ENCODE data around the gene POC5. TPM values are rescaled to one million over a fixed set of nuclear protein-coding genes. Genes with fewer than 3 reads are reported as not detected.
A peak's percentile ranks its signal among the peaks of the same experiment; 100 is the strongest.

Gene POC5
- total and polyA plus RNA-seq, 2 of the 13 experiments (the other 11 are each of a cell fraction or from before 2014, with no cell fraction given), result 6.9 to 9.3 TPM

DNA sequence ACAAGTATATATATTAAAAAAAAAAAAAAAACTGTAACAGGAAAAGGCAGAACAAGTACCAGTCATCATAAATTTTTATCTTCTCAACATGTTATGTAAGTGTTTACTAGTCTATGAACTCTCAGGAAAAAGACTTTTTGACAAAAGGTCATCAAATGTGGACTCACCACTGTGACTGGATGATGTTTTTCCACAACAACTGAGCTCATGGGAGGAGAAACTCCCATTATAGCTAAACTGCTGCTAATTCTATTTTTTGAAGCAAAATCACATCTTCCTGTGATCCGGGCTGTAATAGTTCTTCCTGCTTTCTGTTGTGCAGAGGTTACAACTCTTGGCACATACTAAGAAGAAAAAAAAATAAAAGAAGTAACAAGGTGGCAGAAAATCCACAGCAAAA lies 39.6 kb downstream of the POC5 start:
- Histone ChIP-seq H3K9me3 (ENCODE audit: low read length) (no peaks in the 10 kb centered on the region), H2AFZ (ENCODE audit: low read length) (no peak overlapping the region), H3K79me2 (ENCODE audit: insufficient read depth, low read length) (no peaks in the 10 kb centered on the region), H4K20me1 (ENCODE audit: insufficient read depth, low read length) (no peaks in the 10 kb centered on the region), H3K9ac (ENCODE audit: insufficient read depth, low read depth, low read length) (no peak overlapping the region), H3K36me3 (replicated peaks in 1 of 2; ENCODE audit: control insufficient read depth in 1 of 2, insufficient read depth in 2 of 2, low read length in 2 of 2) (0 out of 5 replicates have a peak, but pooled peaks cover 0 to 6% of the 10 kb centered on the region in 2 experiments), H3K4me1 (ENCODE audit: insufficient read depth, low read length) (peaks cover 11% of the 10 kb centered on the region), H3K27ac (ENCODE audit: extremely low read length, insufficient read depth, low read length) (no peak overlapping the region), H3K4me3 (replicated peaks in 1 of 3; ENCODE audit: insufficient read depth in 1 of 3, low read depth in 2 of 3, low read length in 3 of 3) (no peak overlapping the region), H3K4me2 (ENCODE audit: low read depth, low read length) (no peak overlapping the region), H3K27me3 (ENCODE audit: control insufficient read depth in 1 of 2, insufficient read depth in 2 of 2, low read length in 2 of 2) (no peaks in the 10 kb centered on the region)
- BruUV-seq (replicated peaks), result no TSS peak
- 93% methylated on average over 1 of the region's 1 CpG for WGBS (ENCODE audit: low lambda C conversion rate)
- ATAC-seq (no peak), DNase-seq (ENCODE audit: low spot score) (no peak), FAIRE-seq (no peak)
- CTCF ChIA-PET (ENCODE audit: low intra/inter-chr PET ratio, low total read pairs), result no interaction called here
- POLR2A ChIA-PET, result no interaction called here
- intact Hi-C loops (cut with micrococcal nuclease; ENCODE audit: unreplicated experiment), result no loop called here
- in situ Hi-C loops (cut with HindIII; ENCODE audit: extremely low pct_ligation_motif_present, low pct_unique_long_range_greater_than_20kb), result no loop called here
- TF ChIP-seq SIN3A (IDR thresholded peaks at IDR 0.05; ENCODE audit: borderline replicate concordance, low read depth, low read length), result no peak
- TF ChIP-seq SNAPC2 (CRISPR knock-in tag; IDR thresholded peaks at IDR 0.05), result no peak
- no peak for TF ChIP-seq ZNF234 (CRISPR knock-in tag; conservative IDR thresholded peaks at IDR 0.05)
- TF ChIP-seq ZNF784 (CRISPR knock-in tag; IDR thresholded peaks at IDR 0.05; ENCODE audit: borderline replicate concordance), result no peak
- no peak for TF ChIP-seq REXO4 (CRISPR knock-in tag; IDR thresholded peaks at IDR 0.05; ENCODE audit: borderline replicate concordance)
- TF ChIP-seq RARA (CRISPR knock-in tag; IDR thresholded peaks at IDR 0.05), result peak; percentile 31; the same call in 1 of the 2 replicates
- no peak for TF ChIP-seq ATF7-NPFF (CRISPR knock-in tag; IDR thresholded peaks at IDR 0.05; ENCODE audit: low read depth)
- no peak for TF ChIP-seq NCOR1 (IDR thresholded peaks at IDR 0.05; ENCODE audit: borderline replicate concordance, low read length)
- TF ChIP-seq CC2D1A (CRISPR knock-in tag; IDR thresholded peaks at IDR 0.05), result no peak
- no peak for TF ChIP-seq PCBP2 (optimal IDR thresholded peaks at IDR 0.05; ENCODE audit: low read depth, low read length, poor library complexity, severe bottlenecking)
- no peak for TF ChIP-seq SOX5 (CRISPR knock-in tag; IDR thresholded peaks at IDR 0.05; ENCODE audit: borderline replicate concordance)
- peak; percentile 36; the same call in 1 of the 2 replicates for TF ChIP-seq ARID5B (CRISPR knock-in tag; IDR thresholded peaks at IDR 0.05)
- no peak for TF ChIP-seq ZNF883 (CRISPR knock-in tag; IDR thresholded peaks at IDR 0.05; ENCODE audit: not compliant biosample characterization)
- no peak for TF ChIP-seq ZNF326 (CRISPR knock-in tag; IDR thresholded peaks at IDR 0.05; ENCODE audit: borderline replicate concordance)
- 0 out of 2 replicates have a peak, but pooled peaks have one; percentile 11 for TF ChIP-seq MED1 (CRISPR knock-in tag; IDR thresholded peaks at IDR 0.05)
- TF ChIP-seq, protein P1, sequence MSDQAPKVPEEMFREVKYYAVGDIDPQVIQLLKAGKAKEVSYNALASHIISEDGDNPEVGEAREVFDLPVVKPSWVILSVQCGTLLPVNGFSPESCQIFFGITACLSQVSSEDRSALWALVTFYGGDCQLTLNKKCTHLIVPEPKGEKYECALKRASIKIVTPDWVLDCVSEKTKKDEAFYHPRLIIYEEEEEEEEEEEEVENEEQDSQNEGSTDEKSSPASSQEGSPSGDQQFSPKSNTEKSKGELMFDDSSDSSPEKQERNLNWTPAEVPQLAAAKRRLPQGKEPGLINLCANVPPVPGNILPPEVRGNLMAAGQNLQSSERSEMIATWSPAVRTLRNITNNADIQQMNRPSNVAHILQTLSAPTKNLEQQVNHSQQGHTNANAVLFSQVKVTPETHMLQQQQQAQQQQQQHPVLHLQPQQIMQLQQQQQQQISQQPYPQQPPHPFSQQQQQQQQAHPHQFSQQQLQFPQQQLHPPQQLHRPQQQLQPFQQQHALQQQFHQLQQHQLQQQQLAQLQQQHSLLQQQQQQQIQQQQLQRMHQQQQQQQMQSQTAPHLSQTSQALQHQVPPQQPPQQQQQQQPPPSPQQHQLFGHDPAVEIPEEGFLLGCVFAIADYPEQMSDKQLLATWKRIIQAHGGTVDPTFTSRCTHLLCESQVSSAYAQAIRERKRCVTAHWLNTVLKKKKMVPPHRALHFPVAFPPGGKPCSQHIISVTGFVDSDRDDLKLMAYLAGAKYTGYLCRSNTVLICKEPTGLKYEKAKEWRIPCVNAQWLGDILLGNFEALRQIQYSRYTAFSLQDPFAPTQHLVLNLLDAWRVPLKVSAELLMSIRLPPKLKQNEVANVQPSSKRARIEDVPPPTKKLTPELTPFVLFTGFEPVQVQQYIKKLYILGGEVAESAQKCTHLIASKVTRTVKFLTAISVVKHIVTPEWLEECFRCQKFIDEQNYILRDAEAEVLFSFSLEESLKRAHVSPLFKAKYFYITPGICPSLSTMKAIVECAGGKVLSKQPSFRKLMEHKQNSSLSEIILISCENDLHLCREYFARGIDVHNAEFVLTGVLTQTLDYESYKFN (CRISPR knock-in tag; conservative IDR thresholded peaks at IDR 0.05), result 0 out of 2 replicates have a peak, but pooled peaks have one; percentile 19
